ENCODE results near the gene SLC7A10. TPM values are rescaled to one million over a fixed set of nuclear protein-coding genes. Genes with fewer than 3 reads are reported as not detected.
"Not testable (repeated sequence)": the region's sequence is repeated elsewhere in the genome, so short reads cannot be mapped to it uniquely, and the experiment has no call there.

Gene SLC7A10
- total RNA-seq, 6 experiments from 2014 or later: not detected

GRCh38 chr19:33212436-33213172 lies 13.0 kb downstream of the SLC7A10 start:
- TF ChIP-seq CTCF (IDR thresholded peaks at IDR 0.05): no peak
- Mint-ChIP-seq H3K27ac (no peak overlapping the region), H3K9me3 (no peaks in the 10 kb centered on the region), H3K4me3 (no peak overlapping the region), H3K4me1 (ENCODE audit: low read depth) (no peaks in the 10 kb centered on the region), H3K27me3 (ENCODE audit: insufficient read depth) (peaks cover 12% of the 10 kb centered on the region), H3K36me3 (ENCODE audit: low read depth) (no peaks in the 10 kb centered on the region)
- DNase-seq: no peak

GRCh38 chr19:33211794-33212435 lies 13.7 kb downstream of the SLC7A10 start:
- Mint-ChIP-seq H3K4me3 (no peak overlapping the region), H3K4me1 (ENCODE audit: low read depth) (no peaks in the 10 kb centered on the region), H3K27me3 (ENCODE audit: insufficient read depth) (peaks cover 12% of the 10 kb centered on the region), H3K9me3 (no peaks in the 10 kb centered on the region), H3K27ac (no peak overlapping the region), H3K36me3 (ENCODE audit: low read depth) (no peaks in the 10 kb centered on the region)
- no peak for DNase-seq
- no peak for TF ChIP-seq CTCF (IDR thresholded peaks at IDR 0.05)

- DNase-seq: no peak
- H3K27ac Mint-ChIP-seq: no peak overlapping the region
- TF ChIP-seq CTCF (IDR thresholded peaks at IDR 0.05): no peak
- no peak overlapping the region for H3K4me3 Mint-ChIP-seq
- H3K4me1 Mint-ChIP-seq (ENCODE audit: low read depth): no peaks in the 10 kb centered on the region
- no peaks in the 10 kb centered on the region for H3K9me3 Mint-ChIP-seq
- H3K36me3 Mint-ChIP-seq (ENCODE audit: low read depth): no peaks in the 10 kb centered on the region
- peaks cover 7% of the 10 kb centered on the region for H3K27me3 Mint-ChIP-seq (ENCODE audit: insufficient read depth)
Observed at GRCh38 chr19:33210266-33210940, 15.2 kb downstream of the SLC7A10 start.

- not testable (repeated sequence) for H3K27me3 Mint-ChIP-seq (ENCODE audit: insufficient read depth); DNase-seq; H3K27ac Mint-ChIP-seq; H3K36me3 Mint-ChIP-seq (ENCODE audit: low read depth); H3K4me3 Mint-ChIP-seq; H3K9me3 Mint-ChIP-seq; H3K4me1 Mint-ChIP-seq (ENCODE audit: low read depth)
Observed at GRCh38 chr19:33209850-33210230, 15.8 kb downstream of the SLC7A10 start.

- H3K9me3 Mint-ChIP-seq: no peaks in the 10 kb centered on the region
- no peak for DNase-seq
- H3K27me3 Mint-ChIP-seq (ENCODE audit: insufficient read depth): peaks cover 7% of the 10 kb centered on the region
- no peak overlapping the region for H3K27ac Mint-ChIP-seq
- no peaks in the 10 kb centered on the region for H3K36me3 Mint-ChIP-seq (ENCODE audit: low read depth)
- no peaks in the 10 kb centered on the region for H3K4me1 Mint-ChIP-seq (ENCODE audit: low read depth)
- no peak overlapping the region for H3K4me3 Mint-ChIP-seq
- no peak for TF ChIP-seq CTCF (IDR thresholded peaks at IDR 0.05)
Observed at GRCh38 chr19:33208904-33209849, 16.5 kb downstream of the SLC7A10 start.
